HG03280 (cell line): ENCODE results near the gene C13orf42.
"Not testable (repeated sequence)": the region's sequence is repeated elsewhere in the genome, so short reads cannot be mapped to it uniquely, and the experiment has no call there.

Experiments
- ATAC-seq: cut with Tn5 transposase; IDR thresholded peaks from one replicate; pipeline ENCODE4 v1.9.1; 2021; ENCODE audit warnings: mild to moderate bottlenecking, moderate library complexity; ENCODE audit not compliant: unreplicated experiment

The C13orf42 gene

DNA sequence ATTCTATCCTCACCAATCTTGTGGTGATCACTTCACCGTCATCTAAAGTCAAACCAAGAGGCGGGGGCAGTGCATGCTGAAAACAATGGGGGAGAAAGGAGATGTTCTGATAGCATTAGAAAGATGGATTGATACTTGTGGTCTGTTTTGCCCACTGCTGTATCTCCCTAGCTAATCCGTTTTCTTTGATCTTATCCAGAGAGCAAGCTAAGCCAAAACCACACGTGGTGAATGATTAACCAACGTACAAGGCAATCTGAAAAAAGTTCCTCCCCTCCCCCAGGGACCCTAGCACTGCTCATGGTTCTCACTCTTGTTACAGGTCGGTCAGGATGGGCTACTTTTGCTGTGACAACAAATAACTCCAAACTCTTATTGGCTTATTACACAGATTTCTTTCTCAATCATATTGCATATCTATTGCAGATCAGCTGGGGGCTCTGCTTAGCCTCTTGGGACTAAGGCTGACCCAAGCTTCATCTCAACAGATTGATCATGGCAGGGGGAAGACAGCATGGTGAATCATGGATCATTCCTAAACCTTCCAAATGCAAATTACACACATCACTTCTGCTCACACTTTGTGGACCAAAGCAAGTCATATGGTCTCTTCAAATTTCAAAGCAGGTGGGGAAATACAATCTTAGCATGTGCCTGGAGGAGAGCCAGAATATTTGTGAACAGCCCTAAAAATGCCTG lies 11.9 kb upstream of the C13orf42 start:
- ATAC-seq = no peak

DNA sequence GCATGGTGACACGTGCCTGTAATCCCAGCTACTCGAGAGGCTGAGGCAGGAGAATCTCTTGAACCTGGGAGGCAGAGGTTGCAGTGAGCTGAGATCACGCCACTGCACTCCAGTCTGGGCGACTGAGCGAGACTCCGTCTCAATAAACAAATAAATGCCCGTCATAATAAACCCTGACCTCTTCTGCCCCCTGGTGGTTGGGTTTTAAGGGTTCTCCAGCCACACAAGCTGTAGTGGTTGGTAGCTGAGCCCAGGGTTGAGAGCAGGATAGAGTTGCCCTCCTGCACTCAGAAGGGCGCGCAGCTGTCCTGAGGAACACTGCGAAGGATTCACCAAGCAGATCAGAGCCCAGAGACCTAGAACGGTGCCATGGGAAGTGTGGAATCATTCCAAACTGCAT lies 9.8 kb upstream of the C13orf42 start:
- not testable (repeated sequence) for ATAC-seq

DNA sequence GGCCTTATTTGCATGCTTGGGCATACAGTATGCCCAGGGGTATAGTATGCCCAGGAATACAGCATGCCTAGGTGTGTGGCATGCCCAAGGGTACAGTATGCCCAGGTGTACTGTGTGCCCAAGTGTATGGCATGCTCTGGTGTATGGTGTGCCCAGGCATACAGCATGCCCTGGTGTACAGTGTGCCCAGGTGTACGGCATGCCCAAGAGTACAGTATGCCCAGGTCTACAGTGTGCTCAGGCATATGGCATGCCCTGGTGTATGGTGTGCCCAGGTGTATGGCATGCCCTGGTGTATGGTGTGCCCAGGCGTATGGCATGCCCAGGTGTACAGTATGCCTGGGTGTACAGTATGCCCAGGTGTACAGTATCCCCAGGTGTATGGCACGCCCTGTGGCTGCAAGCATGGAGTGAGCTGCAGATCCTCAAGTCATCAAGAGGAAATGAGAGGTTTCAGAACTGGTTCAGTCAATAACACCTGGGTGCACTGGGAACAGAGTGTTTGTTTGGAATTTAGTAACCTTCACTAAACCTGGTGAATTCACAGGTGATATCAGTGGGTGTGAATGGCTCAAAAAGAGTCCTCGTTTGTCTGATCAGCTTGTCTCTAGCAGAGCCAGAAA lies 7.8 kb upstream of the C13orf42 start:
- ATAC-seq = no peak

DNA sequence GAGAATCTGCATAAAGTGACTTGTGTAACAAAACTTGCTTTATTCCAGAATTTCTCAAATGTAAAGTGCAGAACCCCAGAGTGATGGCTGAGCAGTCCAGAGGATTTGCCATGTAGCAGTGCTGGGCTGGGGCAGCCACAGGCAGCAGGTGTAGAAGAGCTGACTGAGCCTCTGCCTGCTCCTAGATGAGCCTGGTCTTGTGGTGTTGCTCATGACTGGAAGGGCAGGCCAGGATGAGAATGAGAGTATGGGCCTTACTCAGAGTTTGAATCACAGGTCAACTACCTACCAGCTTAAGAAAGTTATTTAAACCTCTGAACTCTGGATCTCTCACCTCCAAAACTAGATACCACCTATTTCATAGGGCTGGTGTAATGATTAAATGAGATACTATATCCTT lies 2.9 kb upstream of the C13orf42 start:
- ATAC-seq = no peak

DNA sequence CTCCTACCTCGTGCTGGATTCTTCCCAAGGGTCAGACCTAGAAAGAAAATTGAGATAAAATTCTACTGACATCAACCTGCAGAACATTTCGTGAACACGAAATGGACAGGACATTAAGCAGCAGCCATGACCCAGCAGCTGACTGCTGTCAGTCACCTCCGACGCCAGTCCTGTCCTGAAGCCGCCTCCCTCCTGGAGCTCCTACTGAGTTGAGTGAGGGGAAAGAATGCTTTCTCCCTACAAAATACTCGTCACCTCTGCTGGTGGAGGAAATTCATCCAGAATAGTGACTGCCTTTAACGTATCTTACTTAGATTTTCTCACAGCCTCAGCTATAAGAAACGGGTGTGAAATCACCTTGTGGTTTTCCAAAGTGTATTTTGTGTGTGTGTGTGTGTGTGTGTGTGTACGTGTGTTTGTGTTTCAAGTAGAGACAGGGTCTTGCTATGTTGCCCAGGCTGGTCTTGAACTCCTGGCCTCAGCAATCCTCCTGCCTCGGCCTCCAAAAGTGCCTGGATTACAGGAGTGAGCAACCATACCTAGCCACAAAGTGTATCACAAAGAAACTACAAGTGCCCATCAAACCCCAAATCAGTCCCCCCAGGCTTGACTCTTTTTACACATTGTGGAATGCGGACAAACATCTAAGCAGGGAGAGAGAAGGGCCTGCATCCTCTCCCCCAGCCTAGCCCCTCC lies 2.3 kb upstream of the C13orf42 start:
- ATAC-seq = no peak

DNA sequence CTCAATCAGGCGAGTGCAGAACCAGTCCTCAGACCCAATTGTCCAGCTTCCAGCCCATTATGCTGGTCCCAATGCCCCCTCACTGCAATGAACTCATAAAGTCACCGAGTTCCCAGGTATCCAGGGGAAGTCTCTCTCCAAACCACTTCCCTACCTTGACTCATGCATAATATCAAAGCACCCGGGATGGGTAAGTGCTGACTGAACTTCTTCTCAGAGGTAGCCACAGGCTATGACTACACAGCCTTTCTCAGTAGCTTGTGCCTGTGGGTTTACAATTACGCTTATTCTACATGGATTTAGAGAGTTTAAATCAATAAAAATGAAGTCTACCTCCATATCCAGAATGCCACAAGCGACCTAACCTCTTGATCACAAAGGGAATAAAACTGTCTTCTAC lies 1.7 kb upstream of the C13orf42 start:
- no peak for ATAC-seq

DNA sequence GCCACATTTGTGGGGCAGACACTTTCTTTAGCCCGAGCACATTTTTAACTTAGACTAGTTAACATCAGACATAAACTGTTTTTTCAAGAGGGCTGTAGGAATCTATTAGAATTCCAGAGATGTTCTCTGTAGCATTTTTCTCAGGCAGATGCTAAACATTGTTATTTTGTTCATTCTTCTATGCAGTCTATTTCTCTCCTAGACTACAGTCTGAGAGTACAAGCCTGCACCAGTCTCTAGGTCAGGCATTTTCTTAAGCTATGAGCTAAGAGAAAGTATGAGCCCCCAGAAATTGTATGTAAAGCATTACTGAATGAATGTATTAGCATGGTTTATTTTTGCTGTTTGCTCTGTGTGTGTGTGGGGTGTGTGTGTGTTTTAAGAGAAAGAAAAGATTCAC lies 923 bp upstream of the C13orf42 start:
- ATAC-seq = no peak

DNA sequence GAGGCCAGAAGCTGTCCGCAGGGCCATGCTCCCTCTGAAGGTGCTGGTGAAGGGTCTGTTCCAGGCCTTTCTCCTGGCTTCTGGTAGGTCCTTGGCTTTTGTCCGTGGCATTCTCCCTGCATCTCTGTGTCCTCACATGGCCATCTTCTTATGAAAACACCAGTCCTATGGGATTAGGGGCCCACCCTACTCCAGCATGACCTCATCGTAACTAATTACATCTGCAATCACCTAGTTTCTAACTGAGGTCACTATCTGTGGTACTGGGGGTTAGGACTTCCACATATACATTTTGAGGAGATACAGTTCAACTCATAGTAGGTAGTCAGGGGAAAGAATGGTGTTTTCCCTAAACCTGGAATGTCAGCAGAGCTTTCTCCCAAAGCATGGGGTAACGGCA lies 3.1 kb downstream of the C13orf42 start:
- ATAC-seq = no peak

DNA sequence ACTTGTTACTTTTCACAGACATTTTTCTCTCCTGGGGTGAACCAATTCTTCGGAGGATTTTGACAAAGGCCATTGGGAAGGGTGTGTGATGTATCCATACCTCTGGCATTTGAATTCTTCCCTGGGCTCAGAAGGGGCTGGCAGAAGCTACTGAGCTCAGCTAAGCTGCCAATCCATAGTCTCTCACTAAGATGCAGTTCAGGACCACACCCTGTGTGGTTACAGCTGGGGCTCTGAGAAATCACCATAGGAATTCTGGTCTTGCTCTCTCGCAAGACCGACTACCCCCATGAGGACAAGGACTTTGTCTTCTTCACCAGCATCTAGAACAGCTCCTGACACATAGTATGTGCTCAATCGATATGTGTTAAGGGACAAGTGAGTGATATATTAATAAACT lies 6.0 kb downstream of the C13orf42 start:
- no peak for ATAC-seq

DNA sequence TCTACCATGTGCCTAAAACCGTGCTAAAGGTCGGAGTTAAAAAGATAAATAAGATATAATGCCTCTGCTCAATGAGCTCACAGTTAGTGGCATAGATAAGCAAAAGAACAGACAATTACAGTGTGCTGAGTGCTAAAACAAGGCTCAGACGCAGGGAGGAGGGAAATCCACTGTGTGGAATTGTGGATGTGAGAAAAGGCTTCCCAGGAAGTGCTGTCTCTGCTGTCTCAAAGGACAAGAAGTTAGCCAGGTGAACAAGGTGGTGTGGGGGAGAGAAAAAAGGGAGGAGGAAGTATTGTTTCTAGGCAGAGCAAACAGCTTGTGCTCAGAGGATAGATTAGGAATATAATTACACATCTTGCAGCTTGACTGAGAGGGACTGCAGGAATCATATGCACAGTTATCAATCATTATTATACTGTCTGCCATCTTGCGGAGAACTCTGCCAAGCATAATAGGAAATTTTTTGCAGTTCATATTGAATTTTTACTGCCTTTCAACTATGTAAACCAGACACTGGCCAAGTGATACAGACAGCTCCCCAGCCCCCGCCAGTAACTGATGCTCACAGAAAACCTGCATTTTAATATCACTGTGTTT lies 9.3 kb downstream of the C13orf42 start:
- no peak for ATAC-seq

DNA sequence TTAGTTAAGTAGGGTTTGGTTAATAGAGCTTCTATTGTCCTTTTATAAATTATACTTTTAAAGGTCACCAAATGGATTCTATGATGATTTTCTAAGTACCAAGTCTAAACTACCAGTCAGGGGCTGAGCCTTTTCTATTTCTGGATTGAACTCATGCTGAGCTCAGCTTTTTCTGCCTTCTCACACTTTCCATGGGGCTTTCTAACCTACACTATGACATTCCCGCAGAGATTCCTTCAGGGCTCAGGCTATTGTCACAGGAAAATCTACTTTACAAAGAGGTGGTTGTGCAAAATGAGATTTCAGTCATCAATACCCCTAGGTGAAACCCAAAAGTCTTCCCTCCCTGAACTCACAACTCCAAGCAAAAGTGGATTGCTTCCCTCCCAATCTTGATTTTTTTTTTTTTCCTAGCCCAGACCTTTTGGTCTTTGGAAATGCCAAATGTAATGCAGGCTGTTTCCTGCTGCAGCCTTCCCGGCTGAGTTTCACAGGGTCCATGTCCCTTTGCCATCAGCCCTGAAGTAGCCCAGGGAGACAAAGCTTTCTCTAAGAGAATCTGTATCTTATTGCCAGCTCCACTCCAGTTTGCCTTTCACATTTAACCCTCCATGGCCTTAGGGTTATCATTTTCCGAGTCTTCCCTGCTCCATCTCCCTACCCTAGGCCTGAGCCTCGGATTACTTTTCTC lies 13.6 kb downstream of the C13orf42 start:
- no peak for ATAC-seq

DNA sequence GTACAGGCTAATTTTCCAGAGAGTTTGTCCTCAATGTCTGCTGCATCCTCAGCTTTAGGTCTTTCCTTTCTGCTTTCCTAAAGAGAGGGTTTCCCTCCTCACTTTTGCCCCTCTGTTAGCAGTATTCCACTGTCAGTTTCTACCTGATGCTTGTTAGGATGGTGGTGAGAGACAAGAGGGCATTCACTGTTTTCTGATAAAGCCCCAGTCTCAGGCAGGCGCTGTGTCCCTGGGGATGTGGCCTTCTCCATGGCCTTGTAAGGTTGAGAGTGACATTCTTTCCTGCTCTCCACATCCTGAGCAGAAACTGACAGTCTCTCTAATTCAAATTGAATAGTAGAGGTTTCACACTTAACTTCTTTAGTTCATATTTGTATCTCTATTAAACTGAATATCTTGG lies 14.9 kb downstream of the C13orf42 start:
- ATAC-seq = no peak

DNA sequence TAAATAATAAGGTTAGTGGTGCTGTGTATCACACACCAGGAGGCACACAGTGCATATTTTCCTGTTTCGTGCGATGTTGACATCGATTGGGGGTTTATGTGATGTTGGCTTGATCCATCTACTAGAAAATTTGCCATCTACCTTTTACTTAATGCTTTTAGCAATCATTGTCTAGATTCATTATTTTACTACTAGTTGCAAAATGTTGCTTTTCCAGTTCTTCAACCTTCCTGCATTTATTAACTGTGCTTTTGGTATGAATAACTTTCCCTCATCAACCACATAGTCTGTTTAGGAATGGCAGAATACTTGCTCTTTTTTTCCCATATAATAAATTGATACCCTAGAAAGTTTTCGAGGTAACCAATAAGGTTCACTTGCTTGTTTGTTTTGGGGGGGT lies 17.5 kb downstream of the C13orf42 start:
- no peak for ATAC-seq

DNA sequence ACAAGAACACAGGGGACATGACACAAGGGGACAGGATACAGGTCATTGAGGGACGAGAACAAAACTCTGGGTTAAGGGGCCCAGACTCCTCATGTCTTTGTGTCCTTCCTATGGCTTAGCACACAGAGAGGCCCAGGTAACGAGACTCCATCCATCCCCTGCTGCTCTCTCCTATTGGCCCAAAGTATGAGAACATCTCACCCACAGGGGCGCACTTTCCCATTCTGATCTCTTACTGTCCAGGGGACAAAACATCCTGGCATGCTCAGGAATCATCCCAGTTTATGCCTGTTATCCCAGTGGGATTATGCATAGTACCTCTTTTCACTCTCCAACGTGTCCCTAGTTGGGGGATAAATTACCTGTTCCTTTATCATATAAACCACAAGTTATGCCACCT lies 19.2 kb downstream of the C13orf42 start:
- no peak for ATAC-seq

DNA sequence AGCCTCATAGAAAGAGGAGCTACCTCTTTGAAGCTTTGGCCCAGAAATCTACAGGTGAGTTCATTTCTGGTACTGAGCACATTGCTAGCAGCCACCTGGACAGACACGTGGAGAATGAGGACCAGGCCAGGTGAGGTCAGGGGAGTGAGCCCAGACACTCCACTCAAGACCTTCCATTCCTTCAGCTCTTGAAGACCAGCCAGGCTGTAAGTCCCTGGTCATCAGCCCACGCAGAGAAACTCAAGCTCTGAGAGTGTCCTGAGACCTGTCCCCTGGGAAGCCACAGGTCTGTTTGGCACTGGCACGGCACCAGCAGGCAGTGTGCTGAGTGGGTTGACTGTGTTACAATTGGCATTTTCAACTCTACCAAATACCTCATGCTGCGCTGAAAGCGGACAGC lies 27.4 kb downstream of the C13orf42 start:
- ATAC-seq = no peak

DNA sequence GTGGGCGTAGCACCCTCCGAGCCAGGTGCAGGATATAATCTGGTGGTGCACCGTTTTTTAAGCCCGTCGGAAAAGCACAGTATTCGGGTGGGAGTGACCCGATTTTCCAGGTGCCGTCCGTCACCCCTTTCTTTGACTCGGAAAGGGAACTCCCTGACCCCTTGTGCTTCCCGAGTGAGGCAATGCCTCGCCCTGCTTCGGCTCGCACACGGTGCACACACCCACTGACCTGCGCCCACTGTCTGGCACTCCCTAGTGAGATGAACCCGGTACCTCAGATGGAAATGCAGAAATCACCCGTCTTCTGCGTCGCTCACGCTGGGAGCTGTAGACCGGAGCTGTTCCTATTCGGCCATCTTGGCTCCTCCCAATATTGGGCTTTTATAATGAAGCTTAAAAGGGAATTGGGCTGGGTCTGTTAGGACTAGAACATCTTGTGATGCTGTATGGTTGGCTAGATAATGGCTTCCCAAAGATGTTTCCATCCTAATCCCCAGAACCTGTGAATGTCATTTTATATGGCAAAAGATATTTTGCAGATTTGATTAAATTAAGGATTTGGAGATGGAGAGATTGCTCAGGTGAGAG lies 30.5 kb downstream of the C13orf42 start:
- not testable (repeated sequence) for ATAC-seq

DNA sequence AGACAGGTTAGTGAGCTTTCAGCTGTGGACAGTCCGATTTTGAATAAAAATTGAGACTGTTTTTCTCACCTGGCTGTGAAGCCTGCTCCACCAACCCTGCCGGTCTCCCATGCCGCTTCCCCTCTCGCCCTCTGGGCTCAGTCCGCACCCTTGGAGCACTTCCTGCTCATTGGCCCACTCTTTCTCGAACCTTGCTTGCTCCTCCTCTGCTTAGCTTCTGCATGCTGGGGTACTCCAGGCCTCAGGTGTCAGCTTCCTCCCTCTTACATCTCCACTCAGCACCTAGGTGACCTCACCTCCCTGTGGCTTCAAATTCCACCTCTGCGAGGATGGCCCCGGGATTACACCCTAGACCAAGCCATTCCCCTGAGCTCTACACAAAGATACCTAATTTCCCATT lies 39.6 kb downstream of the C13orf42 start:
- ATAC-seq = no peak

DNA sequence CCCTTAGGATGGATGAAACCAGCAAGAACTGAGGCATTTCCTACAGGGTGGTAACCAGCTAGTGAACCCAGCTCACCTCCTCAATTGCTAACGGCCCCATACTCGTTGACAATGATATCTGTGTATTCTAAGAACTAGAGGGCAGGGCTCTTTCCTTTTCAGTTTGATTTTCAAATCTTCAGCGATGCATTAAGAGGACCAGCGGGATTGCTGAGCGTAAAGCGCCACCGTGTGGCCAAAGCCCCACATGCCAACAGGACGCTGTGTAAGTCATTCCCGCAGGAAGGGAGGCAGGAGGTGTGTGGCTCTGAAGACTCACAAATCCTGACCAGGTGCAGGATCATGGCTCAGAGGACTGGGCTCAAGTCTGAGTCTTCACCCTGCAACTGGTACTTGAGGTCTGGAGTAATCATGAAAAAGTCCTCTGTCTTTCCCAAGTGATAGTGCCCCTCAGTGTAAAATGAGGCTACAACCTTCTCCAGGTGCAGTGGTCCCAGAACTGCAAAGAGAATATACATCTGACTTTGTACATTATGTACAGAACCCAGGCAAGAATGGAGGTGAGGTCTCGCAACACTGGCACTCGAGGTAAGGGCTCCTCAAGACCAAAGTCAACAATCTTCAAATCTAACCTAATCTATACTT lies 40.9 kb downstream of the C13orf42 start:
- peak; percentile 63 for ATAC-seq

DNA sequence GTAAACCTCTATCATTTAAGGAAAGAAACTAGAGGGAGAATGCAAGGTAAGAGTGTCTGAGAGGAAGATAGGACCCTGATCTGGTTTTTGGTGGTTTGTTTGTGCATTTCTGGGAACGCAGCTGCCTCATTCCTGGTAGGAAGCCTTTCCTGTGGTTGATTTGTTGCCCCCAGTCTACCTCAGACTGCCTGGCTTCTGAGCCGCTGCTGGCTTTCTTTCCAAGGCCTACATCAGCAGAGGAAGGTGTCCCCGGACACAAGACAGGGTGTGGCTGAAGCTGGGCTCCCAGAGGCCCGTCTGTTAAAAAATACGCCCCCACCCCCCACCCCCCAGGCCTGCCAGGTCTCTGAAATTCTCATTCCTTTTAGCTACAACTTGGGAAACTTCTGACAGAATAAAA lies 42.6 kb downstream of the C13orf42 start:
- no peak for ATAC-seq

DNA sequence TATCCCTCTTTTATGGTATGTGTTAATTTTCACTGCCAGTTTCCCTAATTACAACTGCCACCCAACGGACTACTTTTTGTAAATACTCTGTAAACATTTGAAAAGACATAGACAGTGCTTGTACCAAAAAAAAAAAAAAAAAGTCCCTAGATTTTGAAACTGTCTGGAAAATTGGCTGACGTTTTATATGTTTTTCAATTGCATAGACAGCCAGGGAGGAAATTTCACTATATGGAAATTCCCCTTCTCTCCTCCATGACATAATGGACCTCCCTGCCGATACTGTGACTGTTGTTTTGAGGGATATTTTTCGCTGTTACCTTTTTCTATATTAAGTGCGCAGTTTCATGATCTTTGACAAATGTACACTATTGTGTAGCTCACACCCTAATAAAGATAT lies 43.4 kb downstream of the C13orf42 start:
- ATAC-seq = no peak
